ENCODE measurements around the gene ARHGAP5.

ARHGAP5 gene

DNA sequence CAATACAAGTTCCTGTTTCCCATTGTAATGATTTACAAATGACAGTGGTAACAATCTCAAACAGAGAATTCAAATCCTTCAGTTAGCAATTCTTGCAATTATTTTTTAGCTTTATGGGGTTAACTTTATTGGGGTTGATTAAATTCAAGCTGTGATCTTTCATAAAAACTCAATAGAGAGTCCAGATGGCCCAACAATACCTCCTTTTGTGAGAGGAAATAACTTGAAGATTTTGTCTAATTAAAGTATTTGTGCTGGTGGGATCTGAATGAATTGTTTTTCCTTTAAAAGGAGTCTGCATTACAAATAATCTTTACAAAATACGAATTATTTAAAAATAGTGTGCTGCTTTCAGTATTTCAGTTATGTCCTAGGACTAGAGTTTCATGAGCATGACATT, 4.4 kb upstream of the ARHGAP5 start:
- no peaks in the 10 kb centered on the region for H3K36me3 Mint-ChIP-seq (ENCODE audit: low read depth)
- no peak overlapping the region for H3K4me3 Mint-ChIP-seq
- H3K27ac Mint-ChIP-seq: no peak overlapping the region
- no peaks in the 10 kb centered on the region for H3K9me3 Mint-ChIP-seq
- H3K27me3 Mint-ChIP-seq (ENCODE audit: low read depth): peaks cover under 1% of the 10 kb centered on the region
- no peak for TF ChIP-seq CTCF (IDR thresholded peaks at IDR 0.05; ENCODE audit: unreplicated experiment in 3 of 3)
- H3K4me1 Mint-ChIP-seq: peaks cover 15% of the 10 kb centered on the region

DNA sequence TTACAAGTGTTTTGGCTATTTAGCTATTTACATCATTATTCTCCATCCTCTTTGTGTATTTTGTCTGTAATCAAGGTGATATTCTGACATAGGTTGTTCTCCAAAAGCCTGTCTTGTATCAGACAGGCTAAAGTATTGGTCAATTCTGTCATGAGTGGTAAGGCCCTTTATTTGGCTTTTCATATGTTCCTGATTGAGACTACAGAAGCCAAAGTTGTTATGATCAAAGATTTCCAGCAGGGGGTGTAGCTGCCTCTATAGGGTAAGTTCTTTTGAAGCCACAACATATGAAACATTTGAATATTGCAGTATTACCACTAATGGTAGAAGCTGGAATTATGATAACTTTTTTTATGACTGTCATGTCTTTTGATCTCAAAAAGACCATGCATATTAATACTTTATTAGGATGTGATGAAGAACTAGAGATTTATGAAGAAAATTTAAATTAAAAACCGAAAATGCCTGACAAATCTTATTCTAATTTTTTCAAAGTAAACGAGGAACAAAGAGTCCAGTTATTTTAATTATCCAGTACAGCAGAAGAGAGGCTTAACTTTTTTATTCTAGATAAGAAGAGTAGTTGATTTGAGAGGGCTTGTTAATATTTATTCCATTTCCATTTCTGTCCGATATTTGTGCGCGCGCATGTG, 3.4 kb upstream of the ARHGAP5 start:
- peak overlapping the region; percentile 30 to 88 (median 80) for H3K27ac Mint-ChIP-seq
- peak; percentile 60 to 67 (median 65) for TF ChIP-seq CTCF (IDR thresholded peaks at IDR 0.05; ENCODE audit: unreplicated experiment in 3 of 3)
- no peaks in the 10 kb centered on the region for H3K9me3 Mint-ChIP-seq
- H3K4me3 Mint-ChIP-seq: peak overlapping the region; percentile 69 to 85 (median 71)
- peaks cover 3% of the 10 kb centered on the region for H3K27me3 Mint-ChIP-seq (ENCODE audit: low read depth)
- no peaks in the 10 kb centered on the region for H3K36me3 Mint-ChIP-seq (ENCODE audit: low read depth)
- H3K4me1 Mint-ChIP-seq: peaks cover 15% of the 10 kb centered on the region

DNA sequence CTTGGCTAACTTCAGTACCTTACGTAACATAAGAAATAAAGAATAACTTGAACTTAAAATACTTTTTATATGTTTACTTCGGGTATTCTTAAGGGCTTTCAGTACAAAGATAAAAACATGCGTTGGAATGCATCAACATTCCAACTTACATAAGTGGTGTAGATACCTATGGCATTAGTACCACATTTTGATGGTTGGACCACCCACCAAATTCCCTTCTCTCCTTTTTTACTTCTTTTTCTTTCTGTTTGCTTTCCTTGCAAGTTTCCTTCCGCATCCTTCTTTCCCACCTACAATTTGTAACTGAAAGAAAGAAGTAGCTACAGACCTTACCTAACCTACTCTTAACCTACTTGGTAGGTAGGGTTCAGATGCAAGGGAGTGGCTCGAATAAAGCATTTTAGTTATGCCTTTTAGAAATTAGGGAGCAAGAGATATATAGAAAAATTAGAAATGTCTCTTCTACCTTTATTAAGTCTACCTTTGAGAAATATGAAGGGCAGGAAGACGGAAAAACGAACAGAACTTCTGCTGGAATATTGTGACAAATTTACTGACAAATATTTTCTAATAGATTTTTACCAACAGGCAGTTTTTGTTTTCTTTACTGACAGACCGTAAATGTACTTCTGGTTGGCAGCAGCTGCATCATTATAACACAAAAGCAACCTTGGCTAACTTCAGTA, 2.1 kb upstream of the ARHGAP5 start:
- no peaks in the 10 kb centered on the region for H3K9me3 Mint-ChIP-seq
- H3K36me3 Mint-ChIP-seq (ENCODE audit: low read depth): no peaks in the 10 kb centered on the region
- no peak for TF ChIP-seq CTCF (IDR thresholded peaks at IDR 0.05; ENCODE audit: unreplicated experiment in 3 of 3)
- peak overlapping the region; percentile 92 to 99 (median 99) for H3K27ac Mint-ChIP-seq
- H3K4me1 Mint-ChIP-seq: peaks cover 24% of the 10 kb centered on the region
- peak overlapping the region; percentile 72 to 92 (median 77) for H3K4me3 Mint-ChIP-seq
- peaks cover 3% of the 10 kb centered on the region for H3K27me3 Mint-ChIP-seq (ENCODE audit: low read depth)

GRCh38 chr14:32075672-32076277, 1.3 kb upstream of the ARHGAP5 start:
- H3K4me1 Mint-ChIP-seq: peaks cover 29% of the 10 kb centered on the region
- peak overlapping the region; percentile 92 to 99 (median 99) for H3K27ac Mint-ChIP-seq
- peaks cover 3% of the 10 kb centered on the region for H3K27me3 Mint-ChIP-seq (ENCODE audit: low read depth)
- no peaks in the 10 kb centered on the region for H3K36me3 Mint-ChIP-seq (ENCODE audit: low read depth)
- TF ChIP-seq CTCF (IDR thresholded peaks at IDR 0.05; ENCODE audit: unreplicated experiment in 3 of 3): no peak
- peak overlapping the region; percentile 92 to 94 (median 92) for H3K4me3 Mint-ChIP-seq
- H3K9me3 Mint-ChIP-seq: no peaks in the 10 kb centered on the region

DNA sequence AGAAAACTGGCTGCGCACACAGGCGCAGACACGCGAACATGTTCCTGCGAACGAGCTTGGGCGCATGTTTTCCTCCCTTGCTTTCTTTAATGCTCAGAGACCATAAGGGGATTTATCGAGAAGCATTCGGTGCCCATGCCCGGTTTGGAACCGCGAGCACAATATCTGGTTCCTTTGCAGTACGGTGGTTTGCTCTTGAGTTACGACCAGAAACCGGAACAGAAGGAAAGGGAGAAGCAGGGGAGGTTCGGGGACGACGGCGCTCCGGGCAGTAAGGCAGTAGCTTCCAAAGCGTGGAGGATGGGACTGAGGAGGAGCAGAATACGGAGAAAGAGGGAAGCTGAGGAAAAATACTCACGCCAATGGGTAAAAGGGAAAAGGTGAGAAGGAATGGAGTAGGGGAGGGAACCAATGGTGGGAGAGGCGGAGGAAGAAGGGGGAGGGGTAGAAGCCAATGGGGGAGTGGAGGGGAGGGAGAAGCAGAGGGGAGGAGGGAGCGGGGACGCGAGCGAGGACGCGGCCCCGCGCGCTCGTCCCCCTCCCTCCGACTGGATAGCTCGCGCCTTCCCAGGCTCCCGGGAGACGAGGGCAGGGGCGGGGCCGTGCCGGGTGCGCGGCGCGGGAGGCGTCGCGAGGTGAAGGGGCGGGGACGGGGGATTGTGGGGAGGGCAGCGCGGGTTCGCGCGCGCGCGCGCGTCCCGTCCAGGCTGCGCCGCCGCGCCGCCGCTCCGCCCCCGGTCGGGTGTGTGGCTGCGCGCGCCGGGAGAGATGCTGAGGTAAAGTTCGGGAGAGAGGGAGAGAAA, 625 bp upstream of the ARHGAP5 start:
- TF ChIP-seq CTCF (IDR thresholded peaks at IDR 0.05; ENCODE audit: unreplicated experiment in 3 of 3): no peak
- no peaks in the 10 kb centered on the region for H3K36me3 Mint-ChIP-seq (ENCODE audit: low read depth)
- H3K4me3 Mint-ChIP-seq: peak overlapping the region; percentile 94 to 100 (median 100)
- H3K27me3 Mint-ChIP-seq (ENCODE audit: low read depth): peaks cover 3% of the 10 kb centered on the region
- peak overlapping the region; percentile 92 to 99 (median 99) for H3K27ac Mint-ChIP-seq
- H3K4me1 Mint-ChIP-seq: peaks cover 35% of the 10 kb centered on the region
- H3K9me3 Mint-ChIP-seq: no peaks in the 10 kb centered on the region
